HG03196 (cell line): ENCODE results near the gene TM7SF3.
"Not testable (repeated sequence)": the region's sequence is repeated elsewhere in the genome, so short reads cannot be mapped to it uniquely, and the experiment has no call there.

ENCODE experiments used
- ATAC-seq: cut with Tn5 transposase; IDR thresholded peaks from one replicate; pipeline ENCODE4 v1.9.1; 2021; ENCODE audit not compliant: unreplicated experiment

The TM7SF3 gene

GRCh38 chr12:27017163-27017823, 3.1 kb upstream of the TM7SF3 start:
- not testable (repeated sequence) for ATAC-seq

- no peak for ATAC-seq
Measured at GRCh38 chr12:27015730-27016076, 1.5 kb upstream of the TM7SF3 start.

DNA sequence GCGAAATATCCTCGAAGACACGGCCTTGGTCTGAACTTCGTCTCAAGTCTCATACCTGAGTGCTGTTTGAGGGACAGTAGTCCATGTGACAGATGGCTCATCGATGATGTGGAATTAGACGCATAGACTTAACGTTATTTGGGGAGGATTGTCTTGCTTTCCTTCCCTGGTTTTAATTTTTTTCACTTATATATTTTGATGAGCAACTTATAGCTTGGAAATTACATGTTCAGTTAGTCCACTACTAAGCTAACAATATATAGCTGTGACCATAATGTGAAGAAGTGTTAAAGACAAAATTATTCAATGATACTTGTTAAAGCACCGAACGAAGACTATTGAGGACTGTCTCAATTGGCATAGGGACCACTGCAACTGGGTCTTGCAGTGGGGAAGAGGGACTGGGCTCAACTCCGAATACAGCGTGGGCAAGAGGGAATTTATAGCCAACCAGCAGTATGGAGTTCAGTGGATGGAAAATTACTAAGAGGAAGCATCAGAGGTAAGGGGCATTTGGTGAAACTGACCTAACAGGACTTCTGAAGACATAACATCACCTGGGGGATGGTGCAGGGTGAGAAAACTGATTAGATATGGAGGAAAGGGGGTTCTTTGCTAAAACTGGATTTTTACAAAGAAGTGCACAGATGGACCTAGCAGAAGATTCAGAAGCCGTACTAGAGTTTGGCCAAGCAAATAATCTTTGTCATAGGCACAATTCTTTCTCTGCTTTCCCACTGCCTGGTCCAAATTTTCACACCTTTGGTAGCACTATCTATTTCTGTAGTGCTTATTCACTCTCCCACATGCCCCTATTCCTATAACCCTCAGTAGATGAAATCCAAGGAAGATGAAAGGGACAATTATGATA, 910 bp upstream of the TM7SF3 start:
- no peak for ATAC-seq

DNA sequence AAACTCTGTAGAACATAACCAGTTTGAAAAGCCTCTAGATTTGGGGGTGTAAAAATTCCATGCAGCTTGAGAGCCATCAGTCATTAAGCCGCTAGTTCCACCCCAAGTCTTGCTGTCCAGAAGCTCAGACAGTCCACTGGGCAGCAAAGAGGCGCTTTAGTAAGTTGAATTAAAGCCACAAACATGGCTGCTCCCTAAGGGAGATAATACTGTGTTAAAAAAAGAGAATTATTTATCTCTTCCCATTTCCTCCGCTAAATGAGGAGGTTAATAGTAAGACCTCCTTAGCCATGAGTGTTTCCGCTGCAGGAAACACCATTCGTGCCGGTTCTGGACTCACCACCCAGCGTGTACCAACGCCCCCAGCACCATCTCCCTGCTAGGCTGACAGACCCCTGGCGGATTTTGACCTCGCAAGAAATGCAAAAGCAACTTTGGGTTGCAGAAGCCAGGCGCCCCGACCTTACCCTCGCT, 536 bp downstream of the TM7SF3 start:
- ATAC-seq = peak; percentile 15

DNA sequence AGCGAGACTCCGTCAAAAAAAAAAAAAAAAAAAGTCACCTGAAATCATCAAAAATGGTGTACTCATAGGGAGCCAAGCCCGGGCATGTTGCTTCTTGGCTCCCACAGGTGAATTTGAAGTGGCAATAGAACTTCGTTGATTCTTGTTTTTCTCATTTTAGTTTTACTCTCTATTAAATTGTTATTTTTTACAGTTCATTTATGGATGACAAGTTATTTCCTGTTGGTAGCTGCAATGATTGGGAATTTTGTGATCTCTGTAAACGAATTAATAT, 1.3 kb downstream of the TM7SF3 start:
- ATAC-seq = no peak

DNA sequence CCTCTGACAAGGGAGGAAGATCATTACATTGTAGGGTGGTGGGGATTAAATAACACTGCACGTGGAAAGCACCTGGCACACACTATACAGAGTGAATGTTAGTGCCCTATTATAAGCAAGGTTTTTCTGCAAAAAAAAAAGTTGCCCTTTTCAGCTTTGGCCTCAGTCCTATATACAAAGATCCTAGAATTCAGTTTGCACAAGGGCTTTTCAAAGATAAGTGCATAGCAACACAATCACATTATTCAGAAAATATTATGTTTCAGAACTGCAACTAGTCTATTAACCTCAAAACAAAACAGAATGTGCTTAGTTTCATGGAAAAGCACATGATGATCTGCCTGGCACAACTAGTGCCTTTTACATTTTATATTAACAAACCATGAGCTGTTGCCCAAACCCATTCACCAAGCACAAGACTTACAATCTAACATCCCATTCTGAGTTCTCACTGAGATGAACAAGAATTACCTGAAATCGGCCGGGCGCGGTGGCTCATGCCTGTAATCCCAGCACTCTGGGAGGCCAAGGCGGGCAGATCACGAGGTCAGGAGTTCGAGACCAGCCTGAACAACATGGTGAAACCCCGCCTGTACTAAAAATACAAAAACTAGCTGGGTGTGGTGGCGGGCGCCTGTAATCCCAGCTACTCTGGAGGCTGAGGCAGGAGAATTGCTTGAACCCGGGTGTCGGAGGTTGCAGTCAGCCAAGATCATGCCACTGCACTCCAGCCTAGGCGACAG, 1.8 kb downstream of the TM7SF3 start:
- no peak for ATAC-seq

DNA sequence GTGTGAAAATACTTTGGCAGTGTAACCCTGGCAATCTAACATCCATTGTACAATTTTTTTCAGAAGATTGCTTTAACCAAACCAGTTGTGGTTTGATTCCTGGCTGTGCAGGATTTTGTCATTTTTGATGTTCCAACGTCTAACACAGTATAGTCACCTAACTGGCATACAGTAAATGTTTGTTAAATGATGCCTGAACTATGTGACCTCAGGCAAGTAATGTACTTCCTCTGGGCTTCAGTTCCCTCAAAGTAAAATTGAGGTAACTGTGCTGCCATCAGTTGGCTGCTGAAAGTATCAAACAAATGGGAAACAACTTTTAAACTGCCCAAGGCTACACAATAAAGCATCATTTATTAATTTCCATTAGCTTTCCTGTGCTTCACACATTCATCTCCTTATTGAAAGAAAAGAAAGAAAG, 4.3 kb downstream of the TM7SF3 start:
- no peak for ATAC-seq

DNA sequence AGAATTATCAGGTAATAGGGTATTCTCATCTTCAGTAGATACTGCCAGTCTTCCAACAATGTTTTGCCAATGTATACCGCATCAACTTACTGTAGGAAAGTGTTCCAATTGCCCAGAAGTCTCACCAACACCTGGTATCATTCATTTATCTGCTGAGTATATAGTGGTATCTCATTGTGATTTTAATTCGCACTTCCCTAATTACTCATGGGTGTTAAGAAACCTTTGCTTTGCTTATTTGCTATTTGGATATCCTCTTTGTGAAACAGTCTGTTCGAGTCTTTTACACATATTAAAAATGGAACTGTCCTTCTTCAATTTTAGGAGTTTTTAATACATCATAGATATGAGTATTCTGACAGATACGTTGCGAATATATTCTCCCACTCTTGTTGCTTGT, 6.1 kb downstream of the TM7SF3 start:
- ATAC-seq = no peak

DNA sequence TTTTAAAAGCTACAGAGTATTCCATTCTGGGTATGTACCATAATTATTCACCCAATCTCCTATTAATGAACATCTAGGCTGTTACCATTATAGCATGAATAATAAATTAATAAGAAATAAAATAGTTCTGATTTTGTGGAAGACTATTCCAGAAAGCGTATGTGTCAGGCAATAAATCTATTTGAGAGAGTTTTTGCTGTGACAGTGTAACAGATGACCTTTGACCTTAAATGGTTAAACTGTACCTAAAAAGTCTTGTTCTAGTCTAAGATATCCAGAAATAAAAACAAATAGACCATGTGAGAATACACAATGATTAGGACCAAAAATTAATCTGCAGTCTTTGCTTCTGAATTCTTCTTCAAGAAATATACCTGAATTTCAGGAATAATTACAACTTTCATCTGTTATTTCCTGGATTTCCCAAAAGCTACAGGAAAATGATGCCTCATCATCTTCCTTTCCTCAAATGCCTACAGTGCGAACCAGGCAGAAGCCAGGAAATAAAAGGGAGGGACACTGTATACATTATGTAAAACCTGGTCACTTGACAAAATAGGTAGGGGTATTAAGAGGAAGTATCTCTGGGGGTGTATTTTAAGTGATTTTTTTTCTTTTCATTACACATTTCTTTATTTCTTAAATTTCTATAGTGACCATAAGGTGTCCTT, 7.3 kb downstream of the TM7SF3 start:
- no peak for ATAC-seq

DNA sequence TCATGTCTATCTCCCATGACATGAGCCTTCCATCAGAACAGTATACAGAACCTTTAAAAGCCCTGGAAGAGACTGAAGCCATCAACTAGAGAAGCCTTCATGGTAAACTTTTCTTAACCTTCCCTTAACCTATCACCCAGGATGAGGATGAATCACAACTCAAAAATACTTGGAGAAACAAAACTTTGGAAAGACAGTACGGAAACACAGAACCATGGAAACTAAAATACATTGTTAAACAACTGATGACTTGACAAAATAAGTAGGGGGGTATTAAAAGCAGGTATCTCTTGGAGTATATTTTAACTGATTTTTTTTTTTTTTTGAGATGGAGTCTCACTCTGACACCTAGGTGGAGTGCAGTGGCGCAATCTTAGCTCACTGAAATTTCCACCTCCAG, 8.7 kb downstream of the TM7SF3 start:
- no peak for ATAC-seq

GRCh38 chr12:27003421-27004381, 10.5 kb downstream of the TM7SF3 start:
- no peak for ATAC-seq

GRCh38 chr12:27002141-27002540, 12.0 kb downstream of the TM7SF3 start:
- no peak for ATAC-seq

DNA sequence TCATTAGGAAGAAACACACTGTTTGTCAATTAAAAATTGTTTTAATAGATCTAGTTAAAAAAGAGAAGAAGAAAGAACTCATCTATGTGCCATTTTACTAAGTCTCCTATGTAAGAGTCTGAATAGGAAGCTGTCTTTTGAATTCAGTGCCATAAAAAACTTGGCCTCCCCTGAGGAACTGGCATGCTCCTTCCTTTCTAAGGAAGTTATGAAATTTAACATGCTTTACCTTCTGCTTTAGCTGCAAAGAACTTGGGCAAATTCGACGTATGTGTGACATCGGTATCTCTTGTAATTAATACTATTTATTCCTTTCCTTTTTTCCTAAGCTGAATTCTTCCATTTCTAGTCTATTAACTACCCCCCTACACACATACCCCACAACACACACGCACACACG, 12.5 kb downstream of the TM7SF3 start:
- ATAC-seq = no peak

DNA sequence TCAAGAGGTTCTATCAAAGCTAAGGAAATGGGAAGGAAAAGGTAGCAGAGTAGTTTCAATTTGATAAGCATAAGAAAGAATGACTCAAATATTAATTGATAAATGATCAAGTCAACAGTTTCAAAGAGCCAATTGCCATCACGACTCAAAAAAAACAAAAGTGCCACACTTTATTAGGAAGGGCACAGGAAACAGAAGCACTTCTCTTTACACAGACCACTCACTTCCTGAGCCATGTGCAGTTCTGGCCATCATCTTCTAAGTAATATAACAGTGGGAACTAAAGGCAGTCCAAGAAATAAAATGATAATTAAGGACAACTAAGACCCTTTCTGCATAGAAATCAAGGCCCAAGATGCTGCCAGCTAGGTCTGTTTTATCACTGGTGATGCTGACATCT, 13.2 kb downstream of the TM7SF3 start:
- no peak for ATAC-seq

- ATAC-seq = no peak
Measured at GRCh38 chr12:26997003-26997402, 17.2 kb downstream of the TM7SF3 start.

- no peak for ATAC-seq
Measured at GRCh38 chr12:26995706-26996105, 18.5 kb downstream of the TM7SF3 start.

DNA sequence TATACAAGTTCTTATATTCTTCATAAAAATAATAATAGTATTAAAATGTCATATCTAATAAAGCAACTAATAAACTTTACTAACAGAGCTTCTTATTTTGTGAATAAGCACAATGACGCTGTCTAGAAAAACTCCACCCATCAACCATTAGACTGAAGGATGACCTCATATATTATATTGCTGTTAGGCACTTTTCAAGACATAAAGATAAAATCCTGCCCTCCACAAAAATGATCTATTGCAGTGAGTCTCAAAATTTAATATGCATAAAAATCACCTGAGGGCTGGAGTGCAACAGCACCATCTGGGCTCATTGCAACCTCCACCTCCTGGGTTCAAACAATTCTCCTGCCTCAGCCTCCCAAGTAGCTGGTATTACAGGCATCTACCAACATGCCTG, 20.1 kb downstream of the TM7SF3 start:
- ATAC-seq = no peak

DNA sequence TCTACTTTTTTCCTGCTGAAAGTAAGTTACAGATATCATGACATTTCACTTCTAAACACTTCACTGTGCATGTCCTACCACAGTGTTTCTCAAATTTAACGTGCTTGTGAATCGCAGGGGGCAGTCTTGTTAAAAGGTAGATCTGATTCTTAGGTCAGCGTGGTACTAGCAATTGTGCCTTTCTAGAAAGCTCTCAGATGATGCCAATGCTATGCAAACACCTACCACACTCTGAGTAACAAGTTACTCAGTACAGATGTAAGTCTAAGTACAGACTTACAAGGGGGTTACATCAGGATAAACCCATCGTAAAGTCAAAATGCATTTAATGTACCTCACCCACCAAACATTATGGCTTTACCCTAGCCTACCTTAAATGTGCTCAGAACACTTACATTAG, 22.4 kb downstream of the TM7SF3 start:
- ATAC-seq = no peak

- no peak for ATAC-seq
Measured at GRCh38 chr12:26989873-26990272, 24.3 kb downstream of the TM7SF3 start.

GRCh38 chr12:26988703-26989102, 25.5 kb downstream of the TM7SF3 start:
- no peak for ATAC-seq
